GM12801 (cell line): ENCODE results near the gene EPHA6.

Experiments
- TF ChIP-seq, protein P1 (sequence below): IDR thresholded peaks from one replicate; pipeline ENCODE4 v1.5.1; 2011; ENCODE audit warnings: control low read depth; ENCODE audit not compliant: insufficient read length; ENCODE audit errors: extremely low read depth

The EPHA6 gene

DNA sequence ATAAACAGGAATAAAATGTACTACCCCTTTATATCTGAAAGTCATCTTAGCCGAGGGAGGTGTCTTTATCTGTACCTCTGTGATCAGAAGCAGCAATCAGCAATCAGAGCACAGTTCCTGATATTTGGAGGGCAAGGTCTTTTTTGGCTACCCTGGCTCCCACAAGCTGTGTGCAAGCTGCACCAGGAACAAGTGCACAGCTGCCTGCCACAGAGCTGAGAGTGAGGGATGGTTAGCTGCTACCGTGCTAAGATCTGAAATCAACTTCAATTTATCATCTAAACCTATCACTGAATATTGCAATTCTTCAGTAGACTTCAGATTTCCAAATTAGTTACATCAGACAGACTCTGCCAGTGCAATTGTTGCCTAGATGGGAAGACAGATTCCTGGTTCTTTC, 545.6 kb downstream of the EPHA6 start:
- TF ChIP-seq, protein P1, sequence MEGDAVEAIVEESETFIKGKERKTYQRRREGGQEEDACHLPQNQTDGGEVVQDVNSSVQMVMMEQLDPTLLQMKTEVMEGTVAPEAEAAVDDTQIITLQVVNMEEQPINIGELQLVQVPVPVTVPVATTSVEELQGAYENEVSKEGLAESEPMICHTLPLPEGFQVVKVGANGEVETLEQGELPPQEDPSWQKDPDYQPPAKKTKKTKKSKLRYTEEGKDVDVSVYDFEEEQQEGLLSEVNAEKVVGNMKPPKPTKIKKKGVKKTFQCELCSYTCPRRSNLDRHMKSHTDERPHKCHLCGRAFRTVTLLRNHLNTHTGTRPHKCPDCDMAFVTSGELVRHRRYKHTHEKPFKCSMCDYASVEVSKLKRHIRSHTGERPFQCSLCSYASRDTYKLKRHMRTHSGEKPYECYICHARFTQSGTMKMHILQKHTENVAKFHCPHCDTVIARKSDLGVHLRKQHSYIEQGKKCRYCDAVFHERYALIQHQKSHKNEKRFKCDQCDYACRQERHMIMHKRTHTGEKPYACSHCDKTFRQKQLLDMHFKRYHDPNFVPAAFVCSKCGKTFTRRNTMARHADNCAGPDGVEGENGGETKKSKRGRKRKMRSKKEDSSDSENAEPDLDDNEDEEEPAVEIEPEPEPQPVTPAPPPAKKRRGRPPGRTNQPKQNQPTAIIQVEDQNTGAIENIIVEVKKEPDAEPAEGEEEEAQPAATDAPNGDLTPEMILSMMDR = no peak

DNA sequence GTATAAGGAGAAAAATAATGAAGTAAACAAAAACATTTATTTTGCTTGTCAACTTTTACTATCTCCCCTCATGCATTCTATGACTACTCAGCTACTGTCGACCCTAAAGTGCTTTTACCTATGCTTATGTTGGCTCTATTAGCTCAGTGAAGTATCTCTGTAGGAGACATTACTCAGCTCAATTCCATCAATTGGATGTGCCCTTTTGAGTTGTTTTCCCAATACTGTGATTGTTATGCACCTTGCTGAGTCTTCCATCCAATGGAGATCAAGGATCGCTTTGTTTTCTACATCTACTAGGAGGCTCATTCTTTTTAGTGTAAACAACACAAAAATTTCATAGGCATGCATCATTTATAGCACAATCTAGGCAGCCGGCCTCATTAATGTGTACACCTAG, 546.4 kb downstream of the EPHA6 start:
- TF ChIP-seq, protein P1 = no peak

DNA sequence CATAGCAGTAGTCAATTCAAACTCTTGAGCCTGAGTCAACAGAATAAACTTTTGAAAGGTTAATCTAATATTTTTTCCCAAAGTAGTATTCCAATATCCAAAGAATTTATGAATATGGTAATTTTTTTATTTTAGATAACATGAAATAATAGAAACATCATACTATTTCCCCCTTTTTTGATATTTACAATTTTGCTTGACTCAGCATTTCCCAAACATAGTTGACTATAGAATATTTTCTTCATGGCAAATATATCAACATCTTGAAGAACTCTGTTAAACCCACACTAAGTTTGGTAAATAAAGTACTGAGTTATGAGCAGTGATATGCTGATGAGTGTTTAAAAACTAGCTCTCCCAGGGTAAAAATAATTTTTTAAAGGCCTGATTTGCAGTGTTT, 570.2 kb downstream of the EPHA6 start:
- TF ChIP-seq, protein P1 = no peak

DNA sequence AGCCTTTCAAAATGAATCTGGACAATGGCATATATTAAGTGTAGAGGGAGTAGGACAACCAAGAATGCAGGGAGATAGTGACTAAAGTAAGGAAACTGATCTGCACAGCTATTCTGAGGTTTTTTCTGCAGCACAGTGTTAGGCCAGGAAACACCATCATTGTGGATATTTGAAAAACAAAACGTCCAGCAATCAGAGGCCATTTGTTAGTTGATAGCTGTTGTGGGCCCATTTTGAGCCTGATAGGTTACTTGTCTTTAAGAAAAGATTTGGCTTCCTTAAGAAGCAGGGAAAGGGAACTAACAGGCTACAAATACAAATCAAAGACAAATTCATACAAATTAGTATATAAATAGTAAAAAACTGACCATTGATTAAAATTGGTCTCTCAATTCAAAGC, 574.4 kb downstream of the EPHA6 start:
- TF ChIP-seq, protein P1 = no peak

DNA sequence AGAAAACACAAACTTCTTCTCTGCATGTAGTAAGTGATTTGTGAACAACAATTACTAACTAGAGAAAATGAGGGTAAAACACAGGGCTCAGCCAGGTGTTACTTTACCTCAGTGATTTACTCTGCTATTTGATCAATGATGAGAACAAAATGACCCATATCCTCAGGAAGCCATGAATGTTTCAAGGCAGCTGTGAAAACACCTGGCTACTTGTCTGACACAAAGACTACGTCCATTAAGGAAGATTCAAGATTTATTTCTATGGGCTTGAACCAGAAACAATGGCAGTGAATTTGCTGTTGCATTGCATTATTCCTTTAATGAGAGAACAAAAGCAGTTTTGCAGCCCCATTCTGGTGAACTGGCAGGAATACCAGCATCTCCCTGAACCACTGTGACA, 575.5 kb downstream of the EPHA6 start:
- TF ChIP-seq, protein P1 = no peak

DNA sequence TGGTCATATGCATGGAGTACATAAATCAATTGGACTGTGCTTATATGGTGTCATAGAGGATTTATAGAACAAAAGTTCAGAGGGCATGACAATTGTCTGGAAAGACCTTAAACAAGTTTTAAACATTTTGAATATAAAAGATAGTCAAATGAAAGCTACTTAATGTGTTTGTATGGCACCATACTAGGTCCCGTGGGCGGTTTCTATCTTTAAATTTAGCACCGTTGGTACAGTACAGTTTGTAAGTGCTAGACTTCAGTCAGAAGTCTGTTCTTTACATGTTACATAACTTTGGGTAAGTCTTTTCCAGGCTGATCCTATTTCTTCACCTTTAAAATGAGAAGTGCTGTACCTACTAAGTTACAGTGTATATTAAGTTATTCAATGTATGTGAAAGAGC, 576.8 kb downstream of the EPHA6 start:
- TF ChIP-seq, protein P1 = no peak

DNA sequence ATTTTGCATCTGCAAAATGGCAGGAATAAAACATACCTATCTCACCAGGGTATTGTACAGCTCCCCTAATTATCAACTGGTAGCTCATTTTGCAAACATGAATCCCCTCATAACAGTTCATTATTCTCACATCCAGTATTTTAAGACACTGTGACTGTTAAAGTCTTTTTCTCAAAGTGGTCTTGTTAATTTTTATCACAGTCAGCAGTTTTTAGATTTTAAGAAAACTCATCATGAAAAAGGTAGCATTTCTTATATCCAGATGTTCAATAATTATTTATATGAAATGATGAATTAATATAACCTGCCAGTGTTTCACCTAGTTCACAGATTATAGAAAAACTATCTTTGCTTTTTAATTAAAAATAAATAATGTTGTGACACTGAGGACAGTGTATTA, 595.2 kb downstream of the EPHA6 start:
- TF ChIP-seq, protein P1 = no peak

DNA sequence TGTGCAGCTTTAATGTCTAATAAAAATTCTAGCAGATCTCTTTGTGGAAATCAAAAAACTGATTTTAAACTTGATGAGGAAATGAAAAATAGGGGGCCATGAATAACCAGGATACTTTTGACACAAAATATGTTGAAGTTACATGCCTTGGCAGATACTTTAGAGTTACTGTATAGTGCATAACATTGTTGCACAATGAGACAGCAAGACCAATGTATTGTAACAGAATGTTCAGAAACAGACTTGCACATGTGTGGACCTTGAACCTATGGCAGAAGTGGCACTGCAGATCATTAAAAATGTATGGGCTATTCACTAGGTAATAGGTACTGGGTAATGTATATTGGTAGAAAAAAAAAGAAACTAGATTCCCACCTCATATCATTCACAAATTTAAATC, 607.2 kb downstream of the EPHA6 start:
- TF ChIP-seq, protein P1 = no peak
